Measurements from ENCODE around the gene PTPN13.
A peak's percentile ranks its signal among the peaks of the same experiment; 100 is the strongest.

The PTPN13 gene, protein sequence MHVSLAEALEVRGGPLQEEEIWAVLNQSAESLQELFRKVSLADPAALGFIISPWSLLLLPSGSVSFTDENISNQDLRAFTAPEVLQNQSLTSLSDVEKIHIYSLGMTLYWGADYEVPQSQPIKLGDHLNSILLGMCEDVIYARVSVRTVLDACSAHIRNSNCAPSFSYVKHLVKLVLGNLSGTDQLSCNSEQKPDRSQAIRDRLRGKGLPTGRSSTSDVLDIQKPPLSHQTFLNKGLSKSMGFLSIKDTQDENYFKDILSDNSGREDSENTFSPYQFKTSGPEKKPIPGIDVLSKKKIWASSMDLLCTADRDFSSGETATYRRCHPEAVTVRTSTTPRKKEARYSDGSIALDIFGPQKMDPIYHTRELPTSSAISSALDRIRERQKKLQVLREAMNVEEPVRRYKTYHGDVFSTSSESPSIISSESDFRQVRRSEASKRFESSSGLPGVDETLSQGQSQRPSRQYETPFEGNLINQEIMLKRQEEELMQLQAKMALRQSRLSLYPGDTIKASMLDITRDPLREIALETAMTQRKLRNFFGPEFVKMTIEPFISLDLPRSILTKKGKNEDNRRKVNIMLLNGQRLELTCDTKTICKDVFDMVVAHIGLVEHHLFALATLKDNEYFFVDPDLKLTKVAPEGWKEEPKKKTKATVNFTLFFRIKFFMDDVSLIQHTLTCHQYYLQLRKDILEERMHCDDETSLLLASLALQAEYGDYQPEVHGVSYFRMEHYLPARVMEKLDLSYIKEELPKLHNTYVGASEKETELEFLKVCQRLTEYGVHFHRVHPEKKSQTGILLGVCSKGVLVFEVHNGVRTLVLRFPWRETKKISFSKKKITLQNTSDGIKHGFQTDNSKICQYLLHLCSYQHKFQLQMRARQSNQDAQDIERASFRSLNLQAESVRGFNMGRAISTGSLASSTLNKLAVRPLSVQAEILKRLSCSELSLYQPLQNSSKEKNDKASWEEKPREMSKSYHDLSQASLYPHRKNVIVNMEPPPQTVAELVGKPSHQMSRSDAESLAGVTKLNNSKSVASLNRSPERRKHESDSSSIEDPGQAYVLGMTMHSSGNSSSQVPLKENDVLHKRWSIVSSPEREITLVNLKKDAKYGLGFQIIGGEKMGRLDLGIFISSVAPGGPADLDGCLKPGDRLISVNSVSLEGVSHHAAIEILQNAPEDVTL (N-terminal part only)

DNA sequence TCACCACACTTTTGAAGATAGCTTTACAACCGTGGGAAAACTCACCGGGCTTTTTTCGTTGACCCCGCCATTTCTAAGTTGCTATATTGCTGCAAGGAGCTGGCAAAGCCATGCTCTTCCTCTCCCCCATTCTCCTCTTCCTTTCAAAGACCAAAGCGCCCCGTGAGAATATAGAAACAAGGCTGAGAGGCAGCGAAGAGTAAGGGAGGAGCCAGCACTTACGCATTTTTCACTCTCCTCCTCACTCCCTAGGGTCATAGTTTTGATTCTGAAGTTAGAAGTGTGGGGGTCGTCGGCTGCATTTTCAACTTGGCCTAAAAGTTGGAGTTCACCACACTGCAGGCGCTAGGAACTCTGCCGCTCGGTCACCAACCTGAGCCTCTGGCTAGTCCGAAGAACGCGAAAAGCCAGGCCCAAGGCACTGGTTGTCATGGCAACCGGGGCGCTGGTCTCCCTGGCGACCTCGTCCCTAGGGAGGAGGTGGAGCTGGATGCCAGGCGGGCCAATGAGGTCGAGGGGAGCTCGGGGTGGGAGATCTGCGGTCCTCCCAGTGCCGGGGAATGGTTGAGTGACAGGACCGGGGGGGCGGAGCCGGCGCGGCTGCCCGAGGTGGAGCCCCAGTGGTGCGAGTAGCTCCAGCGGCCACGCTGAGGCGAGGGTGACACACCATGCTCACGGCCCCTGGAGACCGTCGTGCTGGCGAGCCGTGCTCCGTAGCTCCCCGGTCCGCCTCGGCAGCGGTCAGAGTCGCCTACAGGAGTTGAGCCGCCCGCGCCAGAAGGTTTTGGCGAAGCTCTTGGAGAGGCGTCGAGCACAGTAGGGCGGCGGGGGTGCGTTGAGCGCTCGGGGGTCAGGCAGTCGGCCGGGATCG lies at the start of gene PTPN13:
Gene PTPN13, plus strand, starts transcription at position 628 of the 871 bp plus-strand sequence. CDS start 40,942 bp downstream, outside the sequence.
- peak; percentile 98 for DNase-seq (ENCODE audit: low spot score)

DNA sequence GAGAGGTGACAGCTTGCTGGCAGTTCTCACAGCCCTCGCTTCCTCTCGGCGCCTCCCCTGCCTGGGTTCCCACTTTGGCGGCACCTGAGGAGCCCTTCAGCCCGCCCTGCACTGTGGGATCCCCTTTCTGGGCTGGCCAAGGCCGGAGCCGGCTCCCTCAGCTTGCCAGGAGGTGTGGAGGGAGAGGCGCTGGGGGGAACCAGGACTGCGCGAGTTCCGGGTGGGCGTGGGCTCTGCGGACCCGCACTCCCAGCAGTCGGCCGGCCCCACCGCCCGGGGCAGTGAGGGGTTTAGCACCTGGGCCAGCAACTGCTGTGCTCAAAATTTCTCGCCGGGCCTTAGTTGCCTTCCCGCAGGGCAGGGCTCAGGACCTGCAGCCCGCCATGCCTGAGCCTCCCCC lies 47.0 kb upstream of the PTPN13 start:
- no peak for DNase-seq (ENCODE audit: low spot score)

DNA sequence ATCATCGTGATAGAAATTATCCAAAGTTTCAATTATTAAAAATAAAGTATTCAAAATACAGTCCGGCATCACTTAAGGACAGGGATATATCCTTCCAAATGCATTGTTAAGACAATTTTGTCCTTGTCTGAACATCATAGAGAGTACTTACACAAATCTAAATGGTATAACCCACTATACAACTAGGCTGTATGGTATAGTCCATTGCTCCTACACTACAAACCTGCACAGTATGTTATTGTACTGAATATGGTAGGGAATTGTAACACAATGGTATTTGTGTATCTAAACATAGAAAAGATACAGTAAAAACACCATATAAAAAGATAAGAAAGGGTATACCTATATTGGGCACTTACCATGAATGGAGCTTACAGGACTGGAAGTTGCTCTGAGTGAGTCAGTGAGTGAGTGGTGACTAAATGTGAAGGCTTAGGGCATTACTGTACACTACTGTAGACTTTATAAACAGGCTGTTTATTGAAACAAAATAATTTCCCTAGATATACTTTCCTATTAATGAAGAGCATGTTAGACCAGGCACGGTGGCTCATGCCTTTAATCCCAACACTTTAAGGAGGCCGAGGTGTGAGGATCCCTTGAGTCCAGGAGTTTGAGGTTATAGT lies 44.8 kb upstream of the PTPN13 start:
- no peak for DNase-seq (ENCODE audit: low spot score)

DNA sequence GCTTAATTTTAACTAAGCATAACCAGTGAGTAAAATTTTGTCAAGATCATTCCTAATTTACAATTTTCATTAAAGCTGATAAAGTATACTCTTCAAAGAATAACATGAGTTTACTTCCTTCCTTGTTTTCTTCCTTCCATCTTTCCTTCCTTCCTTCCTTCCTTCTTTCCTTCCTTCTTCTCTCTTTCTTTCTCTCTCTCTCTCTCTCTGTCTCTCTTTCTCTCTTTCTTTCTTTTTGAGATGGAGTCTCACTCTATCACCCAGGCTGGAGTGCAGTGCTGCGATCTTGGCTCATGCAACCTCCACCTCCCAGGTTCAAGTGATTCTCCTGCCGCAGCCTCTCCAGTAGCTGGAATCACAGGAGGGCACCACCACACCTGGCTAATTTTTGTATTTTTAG lies 42.7 kb upstream of the PTPN13 start:
- DNase-seq (ENCODE audit: low spot score), result no peak

DNA sequence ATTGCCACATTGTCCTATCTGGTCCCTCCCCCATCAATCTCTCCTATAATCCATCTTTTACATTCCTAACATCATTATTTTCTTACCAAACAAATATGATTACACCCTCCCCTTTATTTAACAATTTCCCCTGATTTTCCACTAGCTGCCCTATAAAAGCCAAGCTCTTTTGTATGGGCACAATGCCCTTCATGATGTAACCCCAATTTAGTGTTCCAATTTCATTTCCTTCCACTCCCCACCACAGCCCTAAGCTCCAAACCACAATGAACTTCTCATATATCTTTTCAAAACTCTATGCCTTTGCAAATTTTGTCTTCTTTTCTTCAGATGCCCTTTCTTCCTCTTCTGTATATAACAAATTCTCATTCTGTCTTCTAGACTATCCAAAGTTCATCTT lies 39.5 kb upstream of the PTPN13 start:
- DNase-seq (ENCODE audit: low spot score), result no peak

DNA sequence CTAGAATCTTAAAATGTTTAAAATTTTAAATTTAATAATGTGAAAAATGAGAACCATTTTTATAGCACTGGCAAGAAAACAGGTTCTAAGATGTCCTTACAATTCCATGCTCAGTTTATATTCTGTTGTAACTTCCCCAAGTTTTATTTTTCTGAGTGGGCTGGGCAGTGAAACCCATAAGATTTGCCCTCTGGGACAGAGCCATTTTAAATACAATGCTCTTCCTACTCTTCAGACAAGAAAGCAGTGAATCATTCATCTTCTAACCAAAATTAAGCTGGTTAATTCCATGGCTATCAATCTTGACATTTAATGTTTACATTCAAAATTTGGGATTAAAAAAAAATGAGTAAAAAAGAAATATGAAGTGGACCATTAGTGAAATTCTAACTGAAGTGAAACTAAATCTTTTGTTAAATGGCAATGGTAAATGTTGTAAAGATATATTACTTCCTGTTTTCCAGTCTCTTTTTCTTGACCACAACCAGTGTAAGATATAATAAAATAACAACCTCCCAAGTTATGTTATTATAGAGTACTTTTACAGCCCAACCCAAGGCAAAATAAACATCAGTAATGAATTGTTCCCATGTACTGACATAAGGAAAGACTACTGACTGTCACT lies 37.2 kb upstream of the PTPN13 start:
- no peak for DNase-seq (ENCODE audit: low spot score)

DNA sequence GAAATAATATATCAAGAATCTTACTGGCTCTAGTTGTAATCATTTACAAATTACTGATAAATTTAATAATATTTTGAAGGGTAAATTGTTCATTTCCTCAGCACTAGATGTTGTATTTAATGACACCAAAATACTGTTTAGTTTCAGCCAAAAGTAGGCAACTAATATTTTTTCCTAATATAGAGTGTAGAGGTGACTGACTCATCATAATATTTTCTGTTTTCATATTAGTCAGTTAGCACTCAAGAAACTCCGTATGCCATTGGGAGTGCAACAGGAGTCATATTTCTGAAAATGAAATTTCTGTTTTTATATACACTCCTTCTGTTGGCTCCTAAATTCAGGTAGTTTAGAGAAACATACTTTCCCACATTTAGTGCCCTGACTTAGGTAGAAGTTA lies 36.6 kb upstream of the PTPN13 start:
- no peak for DNase-seq (ENCODE audit: low spot score)

DNA sequence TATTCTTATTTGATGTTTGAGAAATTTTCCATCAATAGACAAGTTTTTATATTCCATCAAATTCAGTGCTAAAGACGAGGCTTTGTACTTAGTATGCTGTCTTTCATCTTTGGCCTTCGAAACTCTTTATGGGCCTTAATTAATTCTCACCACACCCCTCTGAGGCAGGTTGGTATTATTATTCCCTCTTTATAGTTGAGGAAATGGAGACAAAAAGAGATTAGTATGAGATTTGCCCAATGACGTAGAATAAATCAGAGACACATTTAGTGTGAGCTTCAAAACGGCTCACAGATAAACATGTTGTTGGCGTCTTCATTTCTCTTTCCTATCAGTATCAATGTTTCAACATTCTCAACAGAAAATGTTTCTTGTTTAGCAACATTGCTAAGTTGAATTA lies 35.9 kb upstream of the PTPN13 start:
- DNase-seq (ENCODE audit: low spot score), result no peak

DNA sequence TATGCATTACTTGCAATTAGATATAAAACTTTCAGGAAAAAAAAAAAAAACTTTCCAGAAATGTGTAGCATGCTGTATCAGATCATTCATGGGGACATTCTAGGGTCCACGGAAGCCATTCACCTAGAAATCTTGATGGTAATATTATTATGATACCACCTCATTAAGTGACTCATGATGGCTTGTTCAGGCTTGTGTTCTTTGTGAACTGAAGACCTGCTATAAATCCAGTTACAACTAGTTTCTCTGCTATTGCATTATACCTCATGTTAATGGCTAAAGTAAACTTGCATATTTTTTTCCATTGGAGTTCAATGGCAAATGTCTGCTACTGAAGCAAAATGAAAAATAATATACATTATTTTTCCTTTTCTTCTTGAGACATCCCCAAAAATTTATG lies 35.3 kb upstream of the PTPN13 start:
- no peak for DNase-seq (ENCODE audit: low spot score)

DNA sequence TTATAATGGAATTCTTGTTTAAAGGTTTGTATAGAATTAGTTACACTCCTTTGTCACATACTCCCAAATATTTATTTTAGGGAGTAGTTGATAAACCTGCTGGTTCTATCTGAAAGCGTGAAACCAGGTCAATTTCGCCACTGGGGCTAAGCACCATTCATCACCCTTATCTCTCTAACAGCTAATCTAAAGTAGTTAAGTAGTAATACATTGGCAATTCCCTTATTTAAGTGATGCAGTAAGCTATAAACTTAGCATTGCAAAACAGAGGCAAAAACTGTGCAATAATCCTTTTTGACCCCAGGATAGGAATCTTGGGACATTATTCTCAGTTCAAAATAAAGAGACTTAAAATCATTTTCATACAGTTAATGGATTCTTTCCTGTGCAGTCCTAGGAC lies 33.7 kb upstream of the PTPN13 start:
- DNase-seq (ENCODE audit: low spot score), result no peak

DNA sequence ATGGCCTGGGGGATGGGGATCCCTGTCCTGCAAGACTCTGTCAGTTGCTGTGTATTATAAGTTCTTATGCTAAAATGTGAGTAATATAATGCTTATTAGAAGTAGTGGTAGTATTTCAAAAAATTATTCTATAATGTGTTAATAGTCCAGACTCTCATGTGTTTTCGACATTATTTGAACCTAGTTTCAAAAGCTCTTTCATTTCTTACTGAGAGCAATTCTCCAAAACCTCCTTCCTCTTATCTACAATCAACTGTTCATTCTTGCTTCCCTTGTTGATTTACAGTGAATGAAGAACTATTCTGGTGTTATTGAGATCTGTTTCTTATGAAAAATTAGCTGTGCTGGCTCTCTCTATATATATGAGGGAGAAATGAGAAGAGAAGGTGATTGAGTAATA lies 32.9 kb upstream of the PTPN13 start:
- no peak for DNase-seq (ENCODE audit: low spot score)

DNA sequence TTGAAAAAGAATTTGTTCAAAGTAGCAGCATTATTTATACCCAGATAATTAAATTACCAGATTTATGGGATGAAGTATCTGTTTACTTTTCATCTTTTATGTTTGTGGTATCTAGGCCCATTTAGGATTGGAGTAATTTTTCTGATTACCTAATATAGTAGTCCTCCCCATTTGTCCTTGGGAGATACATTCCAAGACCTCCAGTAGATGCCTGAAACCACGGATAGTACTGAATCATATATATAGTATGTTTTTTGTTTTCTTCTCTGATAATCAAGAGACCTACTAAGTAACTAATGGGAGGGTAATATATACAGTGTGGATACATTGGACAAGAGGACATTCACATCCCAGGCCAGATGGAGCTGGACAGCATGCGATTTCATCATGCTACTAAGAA lies 30.7 kb upstream of the PTPN13 start:
- no peak for DNase-seq (ENCODE audit: low spot score)

DNA sequence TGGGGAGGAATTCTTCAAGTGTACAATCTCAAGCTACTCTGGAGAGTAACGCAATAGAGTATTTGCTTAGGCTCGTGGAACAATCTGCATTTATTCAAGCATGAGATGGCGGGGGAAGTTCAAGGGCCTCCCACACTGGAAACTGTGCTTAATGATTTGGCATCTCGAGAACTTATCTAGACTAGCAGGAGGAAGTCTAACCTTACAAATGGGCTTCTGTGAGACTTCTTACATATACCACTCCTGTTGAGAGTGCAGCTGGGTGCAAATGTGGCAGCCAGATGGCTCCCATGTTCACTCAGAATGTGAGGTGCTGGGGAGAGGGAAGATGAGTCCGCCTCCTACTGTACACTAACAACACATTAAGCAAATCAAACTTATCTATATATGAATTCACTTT lies 29.3 kb upstream of the PTPN13 start:
- DNase-seq (ENCODE audit: low spot score), result no peak

DNA sequence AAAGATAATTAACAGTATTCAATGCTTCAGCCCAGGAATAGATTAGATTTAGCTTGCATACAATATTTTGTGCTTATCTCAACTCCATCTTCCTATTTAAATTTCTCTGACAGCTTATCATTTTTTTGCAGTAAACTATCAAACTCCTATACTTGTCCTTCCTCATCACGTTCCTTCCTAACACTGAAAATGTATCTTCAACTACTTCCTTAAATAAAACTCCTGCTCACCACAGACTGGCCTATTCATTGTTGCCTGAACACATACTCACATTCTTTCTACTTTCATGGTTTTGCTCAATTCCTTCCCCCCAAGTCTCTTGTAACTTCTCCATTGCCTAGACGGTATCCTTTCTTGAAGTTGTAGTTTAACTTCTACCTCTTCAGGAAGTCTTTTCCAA lies 28.5 kb upstream of the PTPN13 start:
- no peak for DNase-seq (ENCODE audit: low spot score)

DNA sequence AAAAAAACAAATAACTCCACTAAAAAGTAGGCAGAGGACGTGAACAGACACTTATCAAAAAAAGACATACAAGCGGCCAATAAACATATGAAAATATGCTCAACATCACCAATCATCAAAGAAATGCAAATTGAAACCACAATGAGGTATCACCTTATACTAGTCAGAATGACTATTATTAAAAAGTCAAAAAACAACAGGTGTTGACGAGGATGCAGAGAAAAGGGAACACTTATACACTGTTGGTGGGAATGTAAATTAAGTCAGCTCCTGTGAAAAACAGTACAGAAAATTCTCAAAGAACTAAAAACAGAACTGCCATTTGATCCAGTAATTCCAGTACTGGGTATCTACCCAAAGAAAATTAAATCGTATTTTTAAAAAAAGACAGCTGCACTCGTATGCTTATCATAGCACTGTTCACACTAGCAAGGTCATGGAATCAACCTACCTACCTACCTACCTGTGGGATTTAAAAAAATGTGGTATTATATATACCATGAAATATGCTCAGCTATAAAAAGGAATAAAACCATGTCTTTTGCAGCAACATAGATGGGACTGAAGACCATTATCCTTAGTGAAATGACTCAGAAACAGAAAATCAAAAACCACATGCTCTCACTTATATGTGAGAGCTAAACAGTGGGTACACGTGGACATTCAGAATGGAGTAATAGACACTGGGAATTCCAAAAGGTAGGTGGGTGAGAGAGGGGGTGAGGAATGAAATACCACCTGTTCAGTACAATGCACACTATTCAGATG lies 24.8 kb upstream of the PTPN13 start:
- no peak for DNase-seq (ENCODE audit: low spot score)

DNA sequence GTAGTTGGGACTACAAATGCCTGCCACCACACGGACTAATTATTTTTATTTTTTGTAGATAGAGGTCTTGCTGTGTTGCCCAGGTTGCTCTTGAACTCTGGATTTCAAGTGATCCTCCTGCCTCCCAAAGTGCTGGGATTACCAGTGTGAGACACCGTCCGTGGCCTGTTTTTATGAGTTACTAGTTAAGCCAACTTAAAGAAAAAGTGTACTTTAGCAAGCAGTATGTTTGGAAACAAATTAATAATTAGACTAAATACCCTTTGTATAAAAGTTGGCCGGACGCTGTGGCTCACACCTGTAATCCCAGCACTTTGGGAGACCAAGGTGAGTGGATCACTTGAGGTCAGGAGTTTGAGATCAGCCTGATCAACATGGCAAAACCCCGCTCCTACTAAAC lies 14.2 kb upstream of the PTPN13 start:
- DNase-seq (ENCODE audit: low spot score), result no peak

DNA sequence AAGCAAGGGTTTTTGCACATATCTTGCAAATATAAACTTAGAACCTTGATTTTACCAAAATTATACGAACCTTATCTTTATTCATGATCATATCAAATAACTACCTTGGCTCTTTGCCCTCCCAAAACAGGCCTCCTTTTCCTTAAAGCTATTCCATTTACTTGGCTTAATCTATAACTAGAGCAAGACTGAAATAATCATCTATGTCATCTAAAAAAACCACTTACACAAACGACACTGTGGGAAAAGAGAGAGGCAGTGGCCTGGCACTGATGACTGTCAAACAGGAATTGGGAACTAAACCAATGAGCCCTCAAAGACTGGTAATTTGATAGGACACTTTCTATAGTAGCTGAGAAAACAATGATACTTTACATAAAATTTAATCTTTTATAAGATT lies 11.7 kb upstream of the PTPN13 start:
- no peak for DNase-seq (ENCODE audit: low spot score)

DNA sequence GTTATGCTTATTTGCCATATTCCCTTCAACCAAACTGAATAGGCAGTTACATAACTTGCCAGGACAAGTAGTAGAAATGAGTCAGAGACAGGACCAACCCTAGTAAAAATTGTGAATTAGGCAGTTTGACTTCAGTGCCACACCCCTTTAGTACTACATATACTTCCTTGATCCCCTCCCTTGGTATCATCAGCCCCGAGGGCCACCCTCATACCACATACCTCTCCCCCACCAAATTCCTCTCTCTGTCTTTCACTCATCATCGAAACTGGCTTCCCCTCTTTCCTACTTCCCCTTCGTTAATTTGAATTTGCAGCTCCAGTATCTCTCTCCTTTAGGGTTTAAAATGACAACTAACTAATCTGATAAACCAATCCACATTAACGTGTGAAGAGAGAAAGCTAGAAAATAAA lies 7.9 kb upstream of the PTPN13 start:
- no peak for DNase-seq (ENCODE audit: low spot score)

DNA sequence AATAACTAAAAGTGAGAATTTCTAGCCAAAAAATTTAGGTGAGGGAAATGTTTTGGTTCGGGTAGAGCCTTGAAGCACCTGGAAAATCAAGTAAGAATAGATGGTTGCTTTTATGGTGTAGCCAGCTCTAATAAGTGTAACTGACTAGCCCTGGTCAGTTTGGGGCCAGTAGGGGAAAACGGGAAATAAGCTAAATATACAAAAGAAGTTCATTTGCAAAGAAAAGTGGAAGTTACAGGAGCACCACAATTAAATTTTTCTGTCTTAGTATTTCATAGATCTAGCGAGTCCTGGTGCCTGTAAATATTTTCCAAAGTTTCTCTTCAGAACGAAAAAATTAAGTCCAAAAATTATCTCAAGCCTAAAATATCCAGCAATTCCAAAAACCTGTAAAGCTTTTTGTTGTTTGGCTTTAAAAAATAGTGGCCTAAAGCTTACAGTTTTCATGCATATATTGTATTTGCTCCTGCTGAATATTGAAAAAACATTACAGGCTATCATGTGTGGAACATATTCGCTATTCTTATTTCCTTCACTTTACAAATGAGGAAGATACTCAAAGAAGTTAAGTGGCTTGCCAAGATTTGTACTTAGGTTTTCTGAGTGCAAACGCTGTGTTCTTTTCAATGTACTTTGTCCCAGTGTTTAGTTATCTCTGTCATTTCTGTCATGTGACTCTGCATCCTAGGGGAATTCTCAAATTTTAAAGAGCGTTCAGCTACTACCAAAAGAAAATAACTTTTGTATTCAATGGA lies 7.3 kb upstream of the PTPN13 start:
- no peak for DNase-seq (ENCODE audit: low spot score)

Data from COLO829 (cell line).